H1 (cell line): ENCODE results near the gene UBE2V1. TPM values are rescaled to one million over a fixed set of nuclear protein-coding genes. Genes with fewer than 3 reads are reported as not detected.

ENCODE experiments used
- CTCF ChIA-PET: fragments of 300-600 bp; sonication (Branson Sonifier 250); formaldehyde crosslinking; loops from one replicate; lab custom pipeline; 2021; ENCODE audit not compliant: partially characterized antibody; lab: Charles Lee
- POLR2A ChIA-PET: fragments of 300-600 bp; sonication (Branson Sonifier 250); formaldehyde crosslinking; loops from one replicate; lab custom pipeline; 2021; ENCODE audit warnings: inconsistent platforms; ENCODE audit not compliant: partially characterized antibody; lab: Charles Lee
- DNase-seq, 2 experiments: peaks; one replicate each; pipeline versions ENCODE4 v3.0.0 to v3.0.0-alpha.2; 2010 to 2022; ENCODE audit warnings: low spot score in 2 of 2, low read depth in 1 of 2, mixed read lengths in 1 of 2
- FAIRE-seq: peaks from 2 replicates; lab custom pipeline; 2011; peaks lifted over from hg19 to GRCh38; lab: Jason Lieb, UNC
- H2AFZ ChIP-seq: 2 replicates; pipeline ENCODE4 v1.8.1; 2012; ENCODE audit warnings: low read length, inconsistent platforms
- H2AK5ac ChIP-seq: 2 replicates; pipeline ENCODE4 v1.6.1; 2013; ENCODE audit warnings: low read depth, low read length
- H2BK120ac ChIP-seq: replicated peaks from 2 replicates; pipeline ENCODE3; 2013; ENCODE audit warnings: low read depth, low read length, inconsistent platforms
- H2BK12ac ChIP-seq: 2 replicates; pipeline ENCODE4 v1.6.1; 2013; ENCODE audit warnings: low read depth, low read length
- H2BK15ac ChIP-seq: 2 replicates; pipeline ENCODE4 v1.6.1; 2013; ENCODE audit warnings: low read length
- H2BK20ac ChIP-seq: 2 replicates; pipeline ENCODE4 v1.6.1; 2013; ENCODE audit warnings: low read length
- H2BK5ac ChIP-seq: 2 replicates; pipeline ENCODE4 v1.6.1; 2013; ENCODE audit warnings: low read depth, low read length
- H3K14ac ChIP-seq: 2 replicates; pipeline ENCODE4 v1.6.1; 2013; ENCODE audit warnings: inconsistent platforms; ENCODE audit not compliant: insufficient read length
- H3K18ac ChIP-seq: 2 replicates; pipeline ENCODE4 v1.6.1; 2013; ENCODE audit warnings: low read length; ENCODE audit errors: extremely low read depth
- H3K23ac ChIP-seq: 2 replicates; pipeline ENCODE4 v1.6.1; 2013; ENCODE audit warnings: inconsistent platforms; ENCODE audit not compliant: insufficient read length
- H3K23me2 ChIP-seq: 2 replicates; pipeline ENCODE4 v1.6.1; 2013; ENCODE audit warnings: low read depth, low read length
- H3K27ac ChIP-seq: 2 replicates; pipeline ENCODE4 v1.6.1; 2011; ENCODE audit warnings: low read depth, low read length, inconsistent platforms
- H3K27me3 ChIP-seq, 4 experiments: replicated peaks in 1 of 4; 1 replicate in 1 of 4; 2 replicates in 3 of 4; pipeline versions ENCODE4 v1.6.1 to v1.8.1; 2011 to 2013; ENCODE audit warnings: low read length in 3 of 4, mild to moderate bottlenecking in 3 of 4, inconsistent platforms in 2 of 4, mixed read lengths in 2 of 4, moderate library complexity in 1 of 4; ENCODE audit not compliant: control insufficient read depth in 3 of 4, insufficient read depth in 3 of 4; ENCODE audit errors: extremely low read depth in 1 of 4
- H3K36me3 ChIP-seq, 4 experiments: 2 replicates each; pipeline versions ENCODE4 v1.6.1 to v1.8.1; 2011 to 2013; ENCODE audit warnings: mild to moderate bottlenecking in 4 of 4, low read length in 3 of 4, moderate library complexity in 2 of 4, control low read depth in 1 of 4, inconsistent platforms in 1 of 4; ENCODE audit not compliant: insufficient read depth in 4 of 4, control insufficient read depth in 2 of 4
- H3K4ac ChIP-seq: replicated peaks from 2 replicates; pipeline ENCODE3; 2013; ENCODE audit warnings: low read length, low read depth, mixed read lengths, inconsistent platforms; ENCODE audit not compliant: insufficient read length
- H3K4me1 ChIP-seq, 4 experiments: replicated peaks in 1 of 4; 1 replicate in 1 of 4; 2 replicates in 3 of 4; pipeline versions ENCODE4 v1.6.1 to v1.8.1; 2011 to 2013; ENCODE audit warnings: low read length in 3 of 4, inconsistent platforms in 2 of 4, mixed read lengths in 1 of 4; ENCODE audit not compliant: insufficient read depth in 4 of 4, control insufficient read depth in 3 of 4
- H3K4me2 ChIP-seq, 2 experiments: 2 replicates each; pipeline versions ENCODE4 v1.6.1 to v1.8.1; 2011 to 2013; ENCODE audit warnings: low read depth in 2 of 2, low read length in 2 of 2, control low read depth in 1 of 2, inconsistent platforms in 1 of 2, mild to moderate bottlenecking in 1 of 2; ENCODE audit not compliant: insufficient read depth in 1 of 2
- H3K4me3 ChIP-seq, 4 experiments: fragments of 200-600, 300-600 bp in 1 of 4; sonication (generic), shearing (Covaris generic), sonication (Bioruptor Twin) in 1 of 4; 2 replicates each; pipeline versions ENCODE4 v1.5.1 to v1.8.1; 2011 to 2016; ENCODE audit warnings: low read length in 4 of 4, low read depth in 3 of 4, control low read depth in 2 of 4, inconsistent platforms in 2 of 4, mild to moderate bottlenecking in 2 of 4, mixed read lengths in 1 of 4, moderate library complexity in 1 of 4; ENCODE audit not compliant: insufficient read depth in 2 of 4; ENCODE audit errors: extremely low read depth in 1 of 4
- H3K56ac ChIP-seq: replicated peaks from 2 replicates; pipeline ENCODE3; 2013; ENCODE audit warnings: low read depth, mild to moderate bottlenecking, mixed read lengths, low read length, inconsistent platforms; ENCODE audit not compliant: insufficient read length
- H3K79me1 ChIP-seq: 2 replicates; pipeline ENCODE4 v1.6.1; 2013; ENCODE audit warnings: low read depth, low read length, control low read depth
- H3K79me2 ChIP-seq, 2 experiments: 2 replicates each; pipeline versions ENCODE4 v1.6.1 to v1.8.1; 2012 to 2013; ENCODE audit warnings: low read length in 2 of 2, mild to moderate bottlenecking in 2 of 2, inconsistent platforms in 1 of 2; ENCODE audit not compliant: insufficient read depth in 2 of 2, control insufficient read depth in 1 of 2
- H3K9ac ChIP-seq, 4 experiments: replicated peaks in 1 of 4; 1 replicate in 1 of 4; 2 replicates in 3 of 4; pipeline versions ENCODE4 v1.6.1 to v1.8.1; 2011 to 2013; ENCODE audit warnings: low read depth in 3 of 4, low read length in 3 of 4, control low read depth in 2 of 4, mild to moderate bottlenecking in 2 of 4, moderate library complexity in 2 of 4, inconsistent platforms in 1 of 4; ENCODE audit errors: extremely low read depth in 1 of 4
- H3K9me3 ChIP-seq, 2 experiments: 2 replicates each; pipeline versions ENCODE4 v1.6.1 to v1.8.1; 2012 to 2013; ENCODE audit warnings: mild to moderate bottlenecking in 2 of 2, moderate library complexity in 2 of 2, control low read depth in 1 of 2, inconsistent platforms in 1 of 2, low read depth in 1 of 2, low read length in 1 of 2, mixed read lengths in 1 of 2; ENCODE audit not compliant: insufficient read depth in 2 of 2
- H4K20me1 ChIP-seq, 2 experiments: replicated peaks in 1 of 2; 2 replicates each; pipeline versions ENCODE3 to v1.8.1; 2011 to 2013; ENCODE audit warnings: inconsistent platforms in 2 of 2, low read length in 2 of 2, mild to moderate bottlenecking in 1 of 2; ENCODE audit not compliant: insufficient read depth in 2 of 2, control insufficient read depth in 1 of 2
- H4K5ac ChIP-seq: 2 replicates; pipeline ENCODE4 v1.6.1; 2013; ENCODE audit warnings: low read length, low read depth, mixed read lengths, inconsistent platforms; ENCODE audit not compliant: insufficient read length
- H4K8ac ChIP-seq: 2 replicates; pipeline ENCODE4 v1.8.0; 2013; ENCODE audit warnings: mild to moderate bottlenecking, moderate library complexity, low read length, inconsistent platforms; ENCODE audit not compliant: insufficient read depth; ENCODE audit errors: extremely low read depth
- H4K91ac ChIP-seq: replicated peaks from 2 replicates; pipeline ENCODE3; 2013; ENCODE audit warnings: low read length, mixed read lengths, inconsistent platforms; ENCODE audit not compliant: insufficient read length
- BCL11A ChIP-seq, 2 experiments: IDR thresholded peaks; one replicate each; pipeline ENCODE4 v1.6.1; 2011; ENCODE audit warnings: low read depth in 2 of 2, low read length in 2 of 2, mild to moderate bottlenecking in 2 of 2
- EZH2 ChIP-seq: fragments of 200-600 bp; sonication (generic); IDR thresholded peaks from 2 replicates; pipeline ENCODE4 v1.7.1; 2012; ENCODE audit warnings: low read depth, mild to moderate bottlenecking, moderate library complexity, low read length, inconsistent platforms; ENCODE audit not compliant: severe bottlenecking
- FOSL1 ChIP-seq: IDR thresholded peaks from 2 replicates; pipeline ENCODE4 v1.6.1; 2011; ENCODE audit warnings: mild to moderate bottlenecking, low read depth, low read length, moderate library complexity; ENCODE audit not compliant: insufficient read depth
- MAFK ChIP-seq: IDR thresholded peaks from 2 replicates; pipeline ENCODE4 v1.6.1; 2012; ENCODE audit warnings: low read depth, mild to moderate bottlenecking, improper control_type of control experiment, low read length
- TAF1 ChIP-seq: IDR thresholded peaks from 2 replicates; pipeline ENCODE4 v1.6.1; 2011; ENCODE audit warnings: mild to moderate bottlenecking, low read depth, low read length
- WGBS, 2 experiments: shearing (Covaris generic) in 1 of 2; methylation state at CpG; one replicate each; pipeline versions ENCODE4 v1.1.6 to v1.1.7; 2013 to 2015; ENCODE audit warnings: low lambda C conversion rate in 2 of 2, mixed read lengths in 2 of 2, inconsistent platforms in 1 of 2, low coverage in 1 of 2, missing lambda C conversion rate in 1 of 2; ENCODE audit not compliant: insufficient replicate concordance in 2 of 2, insufficient coverage in 1 of 2, insufficient read length in 1 of 2; ENCODE audit errors: extremely low coverage in 1 of 2, missing lambda C conversion rate in 1 of 2; 5-methylcytosine and 5-hydroxymethylcytosine counted together
- polyA plus RNA-seq, 7 experiments: library from polyadenylated mRNA; depleted of rRNA in 3 of 7; stranded (reverse) in 5 of 7; unstranded in 2 of 7; fragments of >200 nt in 5 of 7; fragments of 200-250 nt in 2 of 7; gene quantifications; 1 replicate in 5 of 7; 2 replicates in 1 of 7; 4 replicates in 1 of 7; pipeline versions ENCODE4 v1.2.1 to v1.2.3, GENCODE V29; 2011 to 2013; ENCODE audit warnings: missing spikeins in 2 of 7, mixed read lengths in 2 of 7
- total RNA-seq: library from RNA; stranded (reverse); fragmentation: NEBNext Ultra II Directional; extraction: Animal tissue kit (Norgen Biotek cat#: 25700); gene quantifications from 2 replicates; pipeline ENCODE4 v1.2.1, GENCODE V29; 2021

Gene UBE2V1
- total and polyA plus RNA-seq, 2 of the 8 experiments (the other 6 are each of a cell fraction or from before 2014, with no cell fraction given) = 141 to 184 TPM

DNA sequence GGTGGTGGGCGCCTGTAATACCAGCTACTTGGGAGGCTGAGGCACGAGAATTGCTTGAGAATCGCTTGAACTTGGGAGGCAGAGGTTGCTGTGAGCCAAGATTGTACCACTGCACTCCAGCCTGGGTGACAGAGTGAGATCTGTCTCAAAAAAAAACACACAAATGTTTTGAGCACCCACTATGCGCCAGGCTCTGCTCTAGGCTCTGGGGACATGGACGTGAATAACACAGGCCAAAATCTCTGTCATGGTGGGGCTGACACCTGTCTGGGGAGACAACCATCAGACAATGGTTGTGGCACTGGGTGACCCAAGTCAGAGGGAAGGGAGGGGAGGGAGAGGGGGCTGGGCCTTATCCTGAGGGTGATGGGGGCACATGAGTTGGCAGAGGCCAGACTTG lies 62.7 kb downstream of the UBE2V1 start:
- ChIA-PET POLR2A (interaction anchor here (1.3 kb wide), 1 partner anchor 66 kb away, joined by 3 read pairs; no protein-coding TSS in a partner anchor), CTCF (interaction anchor here (1.2 to 1.5 kb wide), 4 partner anchors 11 to 84 kb away, joined by 3 to 8 read pairs (median 4); no protein-coding TSS in a partner anchor)
- 95% methylated on average over 5 of the region's 5 CpGs; no CpG with 5 or more reads in 1 of the 2 experiments for WGBS, 2 experiments
- TF ChIP-seq BCL11A (IDR thresholded peaks at IDR 0.05; ENCODE audit: low read depth in 2 of 2, low read length in 2 of 2) (no peak), TAF1 (no peak), EZH2 (no peak), MAFK (no peak), FOSL1 (no peak)

More for the DNA sequence above, 62.7 kb downstream of the UBE2V1 start:
- Histone ChIP-seq H3K79me1 (no peaks in the 10 kb centered on the region), H3K9ac (no peak overlapping the region), H4K5ac (no peak overlapping the region), H2BK20ac (no peak overlapping the region), H2BK15ac (no peak overlapping the region), H3K27ac (no peak overlapping the region), H3K23me2 (no peaks in the 10 kb centered on the region), H4K8ac (peak overlapping the region; percentile 35; the same call in 1 of the 2 replicates), H4K91ac (no peak overlapping the region), H2AK5ac (no peak overlapping the region), H3K23ac (no peak overlapping the region), H3K9me3 (no peaks in the 10 kb centered on the region), H3K27me3 (peaks cover 0 to 2% (median 0%) of the 10 kb centered on the region in 4 experiments; a peak in 1 of 7 replicates), H4K20me1 (no peaks in the 10 kb centered on the region), H3K4me2 (no peak overlapping the region), H3K18ac (no peak overlapping the region), H2BK12ac (0 out of 2 replicates have a peak overlapping the region, but pooled peaks have one; percentile 39), H3K4ac (no peak overlapping the region), H3K56ac (no peak overlapping the region), H2BK5ac (no peak overlapping the region), H3K14ac (no peak overlapping the region), H2AFZ (no peak overlapping the region), H3K4me3 (no peak overlapping the region), H2BK120ac (no peak overlapping the region), H3K4me1 (peaks cover 0 to 5% (median 2%) of the 10 kb centered on the region in 4 experiments; a peak in 3 of 7 replicates), H3K36me3 (no peaks in the 10 kb centered on the region), H3K79me2 (no peaks in the 10 kb centered on the region)
- FAIRE-seq = no peak
- no peak for DNase-seq
